ENCODE measurements around the gene MRPL52.
"Not testable (repeated sequence)": the region's sequence is repeated elsewhere in the genome, so short reads cannot be mapped to it uniquely, and the experiment has no call there.

- TF ChIP-seq, protein P1, sequence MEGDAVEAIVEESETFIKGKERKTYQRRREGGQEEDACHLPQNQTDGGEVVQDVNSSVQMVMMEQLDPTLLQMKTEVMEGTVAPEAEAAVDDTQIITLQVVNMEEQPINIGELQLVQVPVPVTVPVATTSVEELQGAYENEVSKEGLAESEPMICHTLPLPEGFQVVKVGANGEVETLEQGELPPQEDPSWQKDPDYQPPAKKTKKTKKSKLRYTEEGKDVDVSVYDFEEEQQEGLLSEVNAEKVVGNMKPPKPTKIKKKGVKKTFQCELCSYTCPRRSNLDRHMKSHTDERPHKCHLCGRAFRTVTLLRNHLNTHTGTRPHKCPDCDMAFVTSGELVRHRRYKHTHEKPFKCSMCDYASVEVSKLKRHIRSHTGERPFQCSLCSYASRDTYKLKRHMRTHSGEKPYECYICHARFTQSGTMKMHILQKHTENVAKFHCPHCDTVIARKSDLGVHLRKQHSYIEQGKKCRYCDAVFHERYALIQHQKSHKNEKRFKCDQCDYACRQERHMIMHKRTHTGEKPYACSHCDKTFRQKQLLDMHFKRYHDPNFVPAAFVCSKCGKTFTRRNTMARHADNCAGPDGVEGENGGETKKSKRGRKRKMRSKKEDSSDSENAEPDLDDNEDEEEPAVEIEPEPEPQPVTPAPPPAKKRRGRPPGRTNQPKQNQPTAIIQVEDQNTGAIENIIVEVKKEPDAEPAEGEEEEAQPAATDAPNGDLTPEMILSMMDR (IDR thresholded peaks at IDR 0.05) = not testable (repeated sequence)
- not testable (repeated sequence) for TF ChIP-seq RNF2 (IDR thresholded peaks at IDR 0.05; ENCODE audit: borderline replicate concordance, low read depth); RAD21 (conservative IDR thresholded peaks at IDR 0.05 in 1 of 2, IDR thresholded peaks at IDR 0.05 in 1 of 2); JUNB (IDR thresholded peaks at IDR 0.05); KDM5A (IDR thresholded peaks at IDR 0.05); MYC (IDR thresholded peaks at IDR 0.05; ENCODE audit: borderline replicate concordance, low read length); SMC3 (IDR thresholded peaks at IDR 0.05); JUN (IDR thresholded peaks at IDR 0.05)
- TF ChIP-seq, protein P2, sequence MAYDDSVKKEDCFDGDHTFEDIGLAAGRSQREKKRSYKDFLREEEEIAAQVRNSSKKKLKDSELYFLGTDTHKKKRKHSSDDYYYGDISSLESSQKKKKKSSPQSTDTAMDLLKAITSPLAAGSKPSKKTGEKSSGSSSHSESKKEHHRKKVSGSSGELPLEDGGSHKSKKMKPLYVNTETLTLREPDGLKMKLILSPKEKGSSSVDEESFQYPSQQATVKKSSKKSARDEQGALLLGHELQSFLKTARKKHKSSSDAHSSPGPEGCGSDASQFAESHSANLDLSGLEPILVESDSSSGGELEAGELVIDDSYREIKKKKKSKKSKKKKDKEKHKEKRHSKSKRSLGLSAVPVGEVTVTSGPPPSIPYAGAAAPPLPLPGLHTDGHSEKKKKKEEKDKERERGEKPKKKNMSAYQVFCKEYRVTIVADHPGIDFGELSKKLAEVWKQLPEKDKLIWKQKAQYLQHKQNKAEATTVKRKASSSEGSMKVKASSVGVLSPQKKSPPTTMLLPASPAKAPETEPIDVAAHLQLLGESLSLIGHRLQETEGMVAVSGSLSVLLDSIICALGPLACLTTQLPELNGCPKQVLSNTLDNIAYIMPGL (CRISPR knock-in tag; IDR thresholded peaks at IDR 0.05; ENCODE audit: borderline replicate concordance) = not testable (repeated sequence)
These were observed 24.5 kb upstream of the MRPL52 start for GRCh38 chr14:22805235-22805634.

Data from A549 (cell line).